Activated naive CD8-positive, alpha-beta T cell treated with anti-CD3 and anti-CD28 coated beads, Interleukin-2, amount 50 U/mL, for 24 hours (primary cell): ENCODE measurements around the gene MCC.

Source experiments
- ATAC-seq: fragments of 150-1000 bp; cut with Tn5 transposase; one replicate; pipeline ENCODE4 v1.10.0; 2021
- DNase-seq: peaks from one replicate; pipeline ENCODE4 v3.0.0; 2021
- H3K27ac Mint-ChIP-seq: one replicate; pipeline ENCODE4 v1.8.0; 2021; ENCODE audit warnings: mild to moderate bottlenecking, mixed read lengths
- H3K27me3 Mint-ChIP-seq: one replicate; pipeline ENCODE4 v1.8.0; 2021; ENCODE audit warnings: mixed read lengths
- H3K36me3 Mint-ChIP-seq: one replicate; pipeline ENCODE4 v1.8.0; 2021; ENCODE audit warnings: low read depth, mixed read lengths
- H3K4me1 Mint-ChIP-seq: one replicate; pipeline ENCODE4 v1.8.0; 2021; ENCODE audit warnings: mixed read lengths
- H3K4me3 Mint-ChIP-seq: one replicate; pipeline ENCODE4 v1.8.0; 2021; ENCODE audit warnings: mild to moderate bottlenecking, moderate library complexity, mixed read lengths
- H3K9me3 Mint-ChIP-seq: one replicate; pipeline ENCODE4 v1.8.0; 2021; ENCODE audit warnings: mixed read lengths

Gene MCC

GRCh38 chr5:113487781-113488644 lies at the start of gene MCC:
MCC (minus strand) TSS chr5:113488453.
- peaks cover 79% of the 10 kb centered on the region for H3K27me3 Mint-ChIP-seq
- peaks cover 17% of the 10 kb centered on the region for H3K4me1 Mint-ChIP-seq
- H3K27ac Mint-ChIP-seq: no peak within 1 kb of the TSS
- ATAC-seq (peak; percentile 44), DNase-seq (peak; percentile 38)
- H3K36me3 Mint-ChIP-seq: peaks cover 17% of the 10 kb centered on the region
- H3K4me3 Mint-ChIP-seq: peak within 1 kb of the TSS; percentile 73
- peaks cover 21% of the 10 kb centered on the region for H3K9me3 Mint-ChIP-seq

DNA sequence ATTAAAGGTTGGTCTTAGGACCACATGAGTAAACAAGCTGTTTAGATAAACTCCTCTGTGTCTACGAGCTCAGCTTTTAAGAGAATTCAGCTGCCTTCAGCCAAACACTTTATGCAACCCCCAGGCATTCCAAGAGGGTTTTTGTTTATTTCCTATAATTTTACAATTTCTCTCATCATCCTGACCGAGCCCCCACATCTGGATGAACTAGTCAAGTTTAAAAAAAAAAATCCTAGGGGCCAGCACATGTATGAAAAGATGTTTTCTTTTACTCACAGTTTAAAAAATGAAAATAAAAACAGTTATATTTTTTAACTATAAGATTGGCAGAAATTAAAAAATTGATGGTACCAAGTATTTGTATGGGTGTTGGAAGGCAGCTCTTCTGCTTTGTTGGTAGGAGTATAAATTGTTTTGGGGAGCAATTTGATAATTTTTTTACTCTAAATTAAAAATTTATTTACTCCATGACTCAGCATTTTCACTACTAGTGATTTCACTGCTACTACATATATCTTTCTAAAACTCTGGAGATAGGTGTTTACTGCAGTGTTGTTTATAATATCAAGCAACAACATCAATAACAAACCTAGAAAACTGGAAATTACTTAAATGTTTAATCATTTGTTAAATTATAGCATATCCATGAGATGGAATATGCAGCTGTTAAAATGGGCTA lies 43.4 kb upstream of the MCC start:
- H3K4me3 Mint-ChIP-seq: no peak overlapping the region
- ATAC-seq: no peak
- peaks cover 14% of the 10 kb centered on the region for H3K9me3 Mint-ChIP-seq
- no peaks in the 10 kb centered on the region for H3K4me1 Mint-ChIP-seq
- H3K27ac Mint-ChIP-seq: no peak overlapping the region
- H3K27me3 Mint-ChIP-seq: no peaks in the 10 kb centered on the region
- DNase-seq: no peak
- H3K36me3 Mint-ChIP-seq: peaks cover 48% of the 10 kb centered on the region

GRCh38 chr5:113527746-113528145 lies 39.5 kb upstream of the MCC start:
- Mint-ChIP-seq H3K27me3 (no peaks in the 10 kb centered on the region), H3K36me3 (peaks cover 34% of the 10 kb centered on the region), H3K4me3 (no peak overlapping the region), H3K27ac (no peak overlapping the region), H3K4me1 (peaks cover 22% of the 10 kb centered on the region), H3K9me3 (peaks cover 14% of the 10 kb centered on the region)
- no peak for ATAC-seq
- no peak for DNase-seq

GRCh38 chr5:113526421-113526820 lies 38.2 kb upstream of the MCC start:
- DNase-seq (no peak), ATAC-seq (no peak)
- H3K4me3 Mint-ChIP-seq: no peak overlapping the region
- no peak overlapping the region for H3K27ac Mint-ChIP-seq
- H3K27me3 Mint-ChIP-seq: no peaks in the 10 kb centered on the region
- peaks cover 13% of the 10 kb centered on the region for H3K9me3 Mint-ChIP-seq
- peaks cover 24% of the 10 kb centered on the region for H3K36me3 Mint-ChIP-seq
- peaks cover 31% of the 10 kb centered on the region for H3K4me1 Mint-ChIP-seq

DNA sequence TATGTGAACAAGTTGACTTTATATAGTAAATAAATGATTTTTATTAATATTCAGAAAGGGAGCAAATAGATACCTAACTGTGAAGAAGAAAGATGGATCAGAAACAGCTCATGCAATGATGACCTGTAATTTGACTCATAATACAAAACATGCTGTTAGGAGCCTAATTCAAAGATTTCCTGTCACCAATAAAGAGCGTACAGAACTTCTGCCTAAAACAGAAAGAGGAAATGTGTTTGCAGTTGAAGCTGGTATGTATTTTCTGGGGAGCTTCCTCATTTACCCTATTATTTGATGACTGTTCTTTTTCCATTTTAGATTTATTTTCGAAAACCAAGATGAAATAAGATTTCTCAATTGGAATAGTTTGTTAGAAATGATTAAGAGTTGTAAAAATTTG lies 36.7 kb upstream of the MCC start:
- H3K36me3 Mint-ChIP-seq: peaks cover 21% of the 10 kb centered on the region

DNA sequence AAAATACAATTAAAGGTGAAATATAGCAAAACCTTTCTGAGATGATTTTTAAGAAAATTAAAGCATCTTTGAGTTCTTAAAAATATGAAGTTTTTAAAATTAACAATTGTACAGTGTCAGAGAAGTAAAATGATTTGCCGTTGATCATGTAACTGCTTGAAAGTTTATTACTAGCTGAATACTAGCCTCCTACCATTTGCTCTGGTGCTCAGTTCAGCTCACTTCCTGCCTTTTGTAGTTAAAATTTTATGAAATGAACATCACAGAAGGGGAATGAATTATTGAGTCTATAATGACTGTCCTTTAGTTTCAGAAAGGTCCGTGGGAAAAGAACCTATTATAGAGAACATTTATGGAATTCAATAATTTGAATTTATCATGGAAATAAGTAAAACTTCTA lies 34.9 kb upstream of the MCC start:
- Mint-ChIP-seq H3K4me3 (no peak overlapping the region), H3K27ac (no peak overlapping the region), H3K9me3 (no peaks in the 10 kb centered on the region), H3K4me1 (peaks cover 53% of the 10 kb centered on the region), H3K36me3 (peaks cover 27% of the 10 kb centered on the region), H3K27me3 (no peaks in the 10 kb centered on the region)
- ATAC-seq: no peak
- DNase-seq: no peak

More for the DNA sequence above, 36.7 kb upstream of the MCC start:
- Mint-ChIP-seq H3K4me1 (peaks cover 46% of the 10 kb centered on the region), H3K9me3 (no peaks in the 10 kb centered on the region), H3K27me3 (no peaks in the 10 kb centered on the region), H3K4me3 (no peak overlapping the region), H3K27ac (peak overlapping the region; percentile 56)
- DNase-seq (no peak), ATAC-seq (no peak)

- ATAC-seq (no peak), DNase-seq (no peak)
- peaks cover 33% of the 10 kb centered on the region for H3K36me3 Mint-ChIP-seq
- H3K9me3 Mint-ChIP-seq: no peaks in the 10 kb centered on the region
- H3K4me3 Mint-ChIP-seq: no peak overlapping the region
- H3K4me1 Mint-ChIP-seq: peaks cover 62% of the 10 kb centered on the region
- no peak overlapping the region for H3K27ac Mint-ChIP-seq
- no peaks in the 10 kb centered on the region for H3K27me3 Mint-ChIP-seq
These were observed 32.6 kb upstream of the MCC start for GRCh38 chr5:113520899-113521298.

- peak; percentile 97 for ATAC-seq
These were observed 32.2 kb upstream of the MCC start for GRCh38 chr5:113520429-113520828.

GRCh38 chr5:113519412-113519811 lies 31.2 kb upstream of the MCC start:
- ATAC-seq: no peak
- H3K9me3 Mint-ChIP-seq: no peaks in the 10 kb centered on the region
- H3K27ac Mint-ChIP-seq: no peak overlapping the region
- H3K4me1 Mint-ChIP-seq: peaks cover 63% of the 10 kb centered on the region
- no peak for DNase-seq
- peaks cover 40% of the 10 kb centered on the region for H3K36me3 Mint-ChIP-seq
- H3K4me3 Mint-ChIP-seq: no peak overlapping the region
- no peaks in the 10 kb centered on the region for H3K27me3 Mint-ChIP-seq

More at GRCh38 chr5:113520429-113520828, 32.2 kb upstream of the MCC start:
- Mint-ChIP-seq H3K4me3 (no peak overlapping the region), H3K27ac (no peak overlapping the region), H3K27me3 (no peaks in the 10 kb centered on the region), H3K4me1 (peaks cover 66% of the 10 kb centered on the region), H3K36me3 (peaks cover 37% of the 10 kb centered on the region), H3K9me3 (no peaks in the 10 kb centered on the region)
- peak; percentile 14 for DNase-seq

GRCh38 chr5:113518884-113519283 lies 30.6 kb upstream of the MCC start:
- peaks cover 40% of the 10 kb centered on the region for H3K36me3 Mint-ChIP-seq
- H3K4me3 Mint-ChIP-seq: no peak overlapping the region
- no peaks in the 10 kb centered on the region for H3K27me3 Mint-ChIP-seq
- DNase-seq (no peak), ATAC-seq (no peak)
- H3K9me3 Mint-ChIP-seq: no peaks in the 10 kb centered on the region
- H3K27ac Mint-ChIP-seq: no peak overlapping the region
- H3K4me1 Mint-ChIP-seq: peaks cover 59% of the 10 kb centered on the region

DNA sequence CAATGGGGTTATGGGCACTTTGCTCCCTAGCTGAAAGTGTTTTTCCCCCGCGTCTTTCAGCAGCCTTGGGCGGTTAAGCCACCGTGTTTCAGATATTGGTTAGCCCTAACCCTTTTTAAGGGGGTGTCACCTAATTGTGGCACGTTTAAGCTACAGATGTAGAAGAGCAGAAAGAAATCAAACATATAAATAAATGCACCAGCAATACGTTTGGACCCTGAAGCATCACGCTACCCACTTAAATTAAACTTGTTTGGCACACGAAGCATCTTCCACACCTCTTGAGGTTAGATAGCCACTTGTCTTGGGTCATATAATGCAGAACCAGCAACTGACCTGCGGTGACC lies 26.0 kb upstream of the MCC start:
- DNase-seq: no peak
- ATAC-seq: no peak
- H3K27ac Mint-ChIP-seq: peak overlapping the region; percentile 89
- peaks cover 29% of the 10 kb centered on the region for H3K4me1 Mint-ChIP-seq
- peaks cover 25% of the 10 kb centered on the region for H3K36me3 Mint-ChIP-seq
- peak overlapping the region; percentile 89 for H3K4me3 Mint-ChIP-seq
- no peaks in the 10 kb centered on the region for H3K9me3 Mint-ChIP-seq
- H3K27me3 Mint-ChIP-seq: peaks cover 10% of the 10 kb centered on the region

GRCh38 chr5:113513384-113514288 lies 25.4 kb upstream of the MCC start, which contains the start of gene YTHDC2:
YTHDC2 (plus strand) TSS chr5:113513694; CDS start chr5:113513896, 202 bp downstream.
- H3K36me3 Mint-ChIP-seq: peaks cover 19% of the 10 kb centered on the region
- peak within 1 kb of the TSS; percentile 89 for H3K4me3 Mint-ChIP-seq
- DNase-seq (peak; percentile 90), ATAC-seq (peak; percentile 98)
- H3K9me3 Mint-ChIP-seq: no peaks in the 10 kb centered on the region
- H3K27ac Mint-ChIP-seq: peak within 1 kb of the TSS; percentile 89
- peaks cover 11% of the 10 kb centered on the region for H3K27me3 Mint-ChIP-seq
- peaks cover 26% of the 10 kb centered on the region for H3K4me1 Mint-ChIP-seq

- Mint-ChIP-seq H3K9me3 (no peaks in the 10 kb centered on the region), H3K27me3 (peaks cover 19% of the 10 kb centered on the region), H3K4me1 (peaks cover 26% of the 10 kb centered on the region), H3K4me3 (no peak overlapping the region), H3K36me3 (peaks cover 13% of the 10 kb centered on the region), H3K27ac (no peak overlapping the region)
- DNase-seq (no peak), ATAC-seq (no peak)
These were observed 24.1 kb upstream of the MCC start for GRCh38 chr5:113512341-113512740.

- no peak overlapping the region for H3K27ac Mint-ChIP-seq
- ATAC-seq: no peak
- H3K4me3 Mint-ChIP-seq: no peak overlapping the region
- no peak for DNase-seq
- H3K4me1 Mint-ChIP-seq: peaks cover 17% of the 10 kb centered on the region
- peaks cover 29% of the 10 kb centered on the region for H3K27me3 Mint-ChIP-seq
- no peaks in the 10 kb centered on the region for H3K9me3 Mint-ChIP-seq
- H3K36me3 Mint-ChIP-seq: peaks cover 7% of the 10 kb centered on the region
These were observed 22.7 kb upstream of the MCC start for GRCh38 chr5:113510836-113511451.
